ENCODE results near the gene PNP. TPM values are rescaled to one million over a fixed set of nuclear protein-coding genes. Genes with fewer than 3 reads are reported as not detected.
"Not testable (repeated sequence)": the region's sequence is repeated elsewhere in the genome, so short reads cannot be mapped to it uniquely, and the experiment has no call there.

The PNP gene
- total and polyA plus RNA-seq, 9 donors, result 8.9 to 16.5 (median 11.2) TPM

DNA sequence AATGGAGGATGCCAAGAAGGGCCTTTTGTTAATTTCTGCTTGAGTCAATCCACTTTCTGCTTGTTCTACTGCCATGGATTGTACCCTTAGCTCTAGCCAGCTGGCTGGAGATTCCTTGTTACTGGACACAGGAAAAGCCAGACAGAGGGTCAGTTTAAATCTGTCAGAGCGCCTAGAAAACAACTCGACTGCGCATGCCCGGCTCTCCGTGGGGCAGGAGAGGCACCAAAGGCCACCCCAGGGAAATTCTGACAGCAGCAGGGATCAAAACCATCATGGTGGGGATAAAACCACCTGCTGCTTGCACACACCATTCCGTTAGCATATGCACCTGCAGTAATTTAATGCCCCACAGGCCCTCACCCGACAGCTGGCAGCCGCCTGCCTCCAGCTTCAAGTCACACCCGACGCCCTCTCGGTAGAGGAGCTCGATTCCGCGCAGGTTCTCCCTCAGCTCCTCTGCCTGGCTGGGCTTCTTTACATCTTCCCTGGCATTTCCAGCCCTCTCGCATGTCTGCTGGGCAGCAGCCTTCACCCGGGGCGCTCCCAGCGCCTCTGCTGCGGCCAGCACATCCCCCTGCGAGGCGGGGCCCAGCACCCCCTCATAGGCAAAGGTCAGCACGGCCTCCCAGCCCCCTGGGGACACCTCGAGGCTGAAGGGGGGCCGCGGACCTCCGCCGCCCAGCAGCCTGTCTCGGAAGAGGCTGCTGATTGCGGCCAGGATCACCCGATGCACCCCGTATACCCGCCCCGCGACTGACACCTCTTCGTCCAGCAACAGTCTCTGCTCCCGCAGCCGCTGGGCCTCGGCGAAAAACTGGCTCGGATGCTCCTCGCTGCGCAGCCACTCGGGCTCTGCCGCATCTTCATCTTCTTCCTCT is 34.3 kb upstream of the PNP start:
- no peaks in the 10 kb centered on the region for H3K36me3 ChIP-seq (ENCODE audit: control insufficient read depth, insufficient read depth, low read length)
- H3K27ac ChIP-seq (ENCODE audit: low read length), result peak overlapping the region; percentile 29
- peak; percentile 59 for DNase-seq
- peaks cover 33% of the 10 kb centered on the region for H3K4me1 ChIP-seq (ENCODE audit: control insufficient read depth, insufficient read depth, low read length)
- no peaks in the 10 kb centered on the region for H3K9me3 ChIP-seq (replicated peaks; ENCODE audit: control insufficient read depth, low read depth, low read length)
- H3K4me3 ChIP-seq (ENCODE audit: low read length), result peak overlapping the region; percentile 43
- peaks cover 4% of the 10 kb centered on the region for H3K27me3 ChIP-seq (ENCODE audit: control insufficient read depth, insufficient read depth, low read length)
- 10% methylated on average over 36 of the region's 44 CpGs for WGBS (ENCODE audit: insufficient coverage)

DNA sequence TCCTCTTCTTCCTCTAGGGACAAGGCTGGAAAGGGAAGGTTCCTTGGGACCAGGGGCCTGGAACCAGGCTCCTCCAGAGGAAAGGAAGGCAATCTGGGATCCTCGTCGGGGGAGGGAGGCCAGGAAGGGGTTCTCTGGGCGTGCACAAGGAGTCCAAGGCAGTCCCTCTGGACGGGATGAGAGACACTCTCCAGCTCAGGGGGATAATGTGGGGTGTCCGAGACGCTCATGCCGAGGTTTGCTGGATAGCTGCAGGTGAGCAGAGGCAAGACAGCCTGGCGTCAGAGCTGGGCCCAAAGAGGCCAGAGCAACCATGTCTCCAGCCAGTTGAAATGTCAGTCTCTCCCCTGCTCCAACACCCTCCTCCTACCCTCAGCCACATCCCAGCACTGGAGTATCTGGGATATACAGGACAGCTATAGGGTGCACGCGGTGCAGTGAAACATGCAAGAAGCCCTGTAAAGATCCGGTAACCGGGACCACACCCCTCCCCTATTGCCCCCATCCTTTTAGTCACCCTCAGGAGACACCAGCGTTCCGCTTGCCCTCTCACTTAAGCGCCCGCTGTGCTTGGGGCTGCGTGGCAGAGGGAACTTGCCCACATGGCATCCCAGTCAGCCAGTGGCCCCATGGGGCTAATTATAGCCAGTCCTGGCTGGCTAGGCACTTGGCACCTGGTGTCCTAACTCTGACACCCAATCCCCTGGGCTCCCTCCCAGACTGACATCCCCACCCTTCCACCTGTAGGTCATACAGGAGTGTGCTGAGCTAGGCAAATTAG is 33.4 kb upstream of the PNP start, which contains the start of gene KLHL33:
TSS of gene KLHL33 (minus strand) at position 585 of the 781 bp plus-strand sequence. CDS start at position 230, 355 bp downstream.
- Histone ChIP-seq H3K27ac (ENCODE audit: low read length) (no peak within 1 kb of the TSS), H3K27me3 (ENCODE audit: control insufficient read depth, insufficient read depth, low read length) (peaks cover 4% of the 10 kb centered on the region), H3K36me3 (ENCODE audit: control insufficient read depth, insufficient read depth, low read length) (no peaks in the 10 kb centered on the region), H3K4me3 (ENCODE audit: low read length) (peak within 1 kb of the TSS; percentile 43), H3K4me1 (ENCODE audit: control insufficient read depth, insufficient read depth, low read length) (peaks cover 26% of the 10 kb centered on the region), H3K9me3 (replicated peaks; ENCODE audit: control insufficient read depth, low read depth, low read length) (no peaks in the 10 kb centered on the region)
- no peak for DNase-seq
- 52% methylated on average over 15 of the region's 17 CpGs for WGBS (ENCODE audit: insufficient coverage)

DNA sequence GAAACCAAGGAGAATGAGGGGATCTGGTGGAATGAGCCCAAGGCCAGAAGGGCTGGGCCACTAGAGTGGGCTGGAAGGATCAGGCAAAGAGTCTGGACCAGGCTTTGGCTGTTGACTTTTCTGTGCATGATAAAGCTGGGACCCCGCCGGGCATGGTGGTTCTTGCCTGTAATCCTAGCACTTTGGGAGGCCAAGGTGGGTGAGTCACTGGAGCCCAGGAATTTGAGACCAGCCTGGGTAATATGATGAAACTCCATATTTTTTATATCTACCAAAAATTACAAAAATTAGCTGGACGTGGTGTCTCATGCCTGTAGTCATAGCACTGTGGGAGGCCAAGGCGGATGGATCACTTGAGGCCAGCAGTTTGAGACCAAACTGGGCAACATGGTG is 32.8 kb upstream of the PNP start:
- H3K9me3 ChIP-seq (replicated peaks; ENCODE audit: control insufficient read depth, low read depth, low read length), result no peaks in the 10 kb centered on the region
- DNase-seq, result no peak
- H3K4me1 ChIP-seq (ENCODE audit: control insufficient read depth, insufficient read depth, low read length), result peaks cover 26% of the 10 kb centered on the region
- H3K4me3 ChIP-seq (ENCODE audit: low read length), result no peak overlapping the region
- H3K27me3 ChIP-seq (ENCODE audit: control insufficient read depth, insufficient read depth, low read length), result peaks cover 4% of the 10 kb centered on the region
- H3K36me3 ChIP-seq (ENCODE audit: control insufficient read depth, insufficient read depth, low read length), result no peaks in the 10 kb centered on the region
- H3K27ac ChIP-seq (ENCODE audit: low read length), result no peak overlapping the region
- 60% methylated on average over 2 of the region's 4 CpGs for WGBS (ENCODE audit: insufficient coverage)

DNA sequence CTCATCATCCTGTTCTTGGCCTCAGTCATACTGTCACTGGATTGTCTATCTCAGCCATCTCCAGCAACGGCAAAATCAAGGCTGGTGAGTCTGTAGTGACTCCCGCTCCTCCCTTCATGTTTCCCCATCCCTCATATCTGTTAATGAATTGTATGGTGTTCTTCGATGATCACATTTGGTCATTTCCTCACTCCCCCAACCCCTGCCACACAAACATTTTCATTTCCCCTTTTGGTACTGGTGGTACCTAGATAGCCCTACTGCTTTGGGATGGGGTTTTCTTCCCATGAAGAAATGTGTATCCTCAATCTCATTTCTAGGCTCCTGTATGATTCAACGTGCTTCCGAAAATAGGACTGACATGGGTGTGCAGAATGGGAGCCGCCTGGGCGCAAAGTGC is 30.5 kb upstream of the PNP start:
- Histone ChIP-seq H3K4me1 (ENCODE audit: control insufficient read depth, insufficient read depth, low read length) (peaks cover 26% of the 10 kb centered on the region), H3K27ac (ENCODE audit: low read length) (no peak overlapping the region), H3K4me3 (ENCODE audit: low read length) (no peak overlapping the region), H3K36me3 (ENCODE audit: control insufficient read depth, insufficient read depth, low read length) (peaks cover 4% of the 10 kb centered on the region), H3K9me3 (replicated peaks; ENCODE audit: control insufficient read depth, low read depth, low read length) (no peaks in the 10 kb centered on the region), H3K27me3 (ENCODE audit: control insufficient read depth, insufficient read depth, low read length) (peaks cover 4% of the 10 kb centered on the region)
- no peak for DNase-seq
- WGBS (ENCODE audit: insufficient coverage), result 100% methylated on average over 2 of the region's 7 CpGs

DNA sequence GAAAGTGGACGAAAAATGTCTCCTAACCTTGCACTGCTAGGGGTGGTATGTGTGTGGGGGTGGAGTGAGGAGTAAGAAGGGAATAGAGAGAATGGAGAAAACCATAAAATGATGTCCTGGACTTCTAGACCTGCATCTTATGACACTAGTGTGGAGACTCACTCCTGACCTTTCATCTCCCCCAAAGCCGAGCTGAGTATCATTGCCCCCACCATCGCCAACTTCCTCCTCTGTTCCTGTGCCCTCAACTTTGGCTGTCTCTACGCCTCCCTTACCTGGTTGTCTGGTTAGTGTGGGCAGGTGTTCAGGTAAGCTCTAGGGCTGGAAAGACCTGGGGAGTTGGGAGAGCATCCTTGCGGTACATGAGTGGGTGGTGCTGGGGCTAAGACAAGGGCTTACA is 28.7 kb upstream of the PNP start:
- H3K27me3 ChIP-seq (ENCODE audit: control insufficient read depth, insufficient read depth, low read length), result peaks cover 3% of the 10 kb centered on the region

DNA sequence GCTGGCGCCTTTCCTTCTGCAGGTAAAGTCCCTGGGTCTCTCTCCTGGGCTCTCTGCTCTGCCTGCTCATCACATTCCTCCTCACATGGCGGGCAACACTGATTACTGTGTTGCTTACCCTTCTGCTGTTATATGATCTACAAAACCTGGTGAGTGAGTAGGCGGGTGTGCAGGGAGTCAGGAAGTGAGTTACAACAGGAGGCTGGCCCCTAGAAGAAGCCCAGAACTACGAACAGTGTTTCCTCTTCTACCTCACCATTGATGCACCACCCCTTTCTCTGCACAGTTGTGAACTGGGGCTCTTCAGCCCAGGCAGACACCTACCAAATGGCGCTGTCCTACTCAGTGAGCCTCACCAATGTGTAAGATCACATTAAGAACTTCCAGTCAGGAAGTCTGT is 28.3 kb upstream of the PNP start:
- Histone ChIP-seq H3K27ac (ENCODE audit: low read length) (no peak overlapping the region), H3K36me3 (ENCODE audit: control insufficient read depth, insufficient read depth, low read length) (peaks cover 11% of the 10 kb centered on the region), H3K27me3 (ENCODE audit: control insufficient read depth, insufficient read depth, low read length) (peaks cover 1% of the 10 kb centered on the region), H3K4me3 (ENCODE audit: low read length) (no peak overlapping the region), H3K9me3 (replicated peaks; ENCODE audit: control insufficient read depth, low read depth, low read length) (no peaks in the 10 kb centered on the region), H3K4me1 (ENCODE audit: control insufficient read depth, insufficient read depth, low read length) (peaks cover 9% of the 10 kb centered on the region)
- no peak for DNase-seq
- no CpG with 5 or more reads among the region's 5 CpGs for WGBS (ENCODE audit: insufficient coverage)

More for the DNA sequence above, 28.7 kb upstream of the PNP start:
- DNase-seq, result no peak
- Histone ChIP-seq H3K27ac (ENCODE audit: low read length) (no peak overlapping the region), H3K36me3 (ENCODE audit: control insufficient read depth, insufficient read depth, low read length) (peaks cover 7% of the 10 kb centered on the region), H3K4me3 (ENCODE audit: low read length) (no peak overlapping the region), H3K9me3 (replicated peaks; ENCODE audit: control insufficient read depth, low read depth, low read length) (no peaks in the 10 kb centered on the region), H3K4me1 (ENCODE audit: control insufficient read depth, insufficient read depth, low read length) (peaks cover 13% of the 10 kb centered on the region)
- no CpG with 5 or more reads among the region's 5 CpGs for WGBS (ENCODE audit: insufficient coverage)

DNA sequence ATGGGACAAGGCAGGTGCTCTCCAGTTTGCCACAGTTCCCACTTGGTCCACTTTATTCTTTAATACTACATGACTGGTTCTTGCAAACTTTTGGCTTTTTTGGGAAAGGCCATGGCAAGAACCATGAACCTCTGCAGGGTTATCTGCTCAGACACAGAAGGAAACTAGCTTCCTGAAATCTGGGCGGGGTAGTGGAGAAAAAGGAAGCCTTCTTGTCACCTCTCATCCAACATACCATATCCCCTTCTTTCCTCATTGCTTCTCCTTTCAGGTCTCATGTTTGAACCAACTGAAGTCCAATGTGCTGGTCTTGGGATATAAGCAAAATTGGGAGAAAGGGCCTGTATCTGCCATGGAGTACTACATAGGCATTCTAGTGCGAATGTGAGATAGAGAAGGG is 27.7 kb upstream of the PNP start:
- WGBS (ENCODE audit: insufficient coverage), result no CpG with 5 or more reads among the region's 2 CpGs

DNA sequence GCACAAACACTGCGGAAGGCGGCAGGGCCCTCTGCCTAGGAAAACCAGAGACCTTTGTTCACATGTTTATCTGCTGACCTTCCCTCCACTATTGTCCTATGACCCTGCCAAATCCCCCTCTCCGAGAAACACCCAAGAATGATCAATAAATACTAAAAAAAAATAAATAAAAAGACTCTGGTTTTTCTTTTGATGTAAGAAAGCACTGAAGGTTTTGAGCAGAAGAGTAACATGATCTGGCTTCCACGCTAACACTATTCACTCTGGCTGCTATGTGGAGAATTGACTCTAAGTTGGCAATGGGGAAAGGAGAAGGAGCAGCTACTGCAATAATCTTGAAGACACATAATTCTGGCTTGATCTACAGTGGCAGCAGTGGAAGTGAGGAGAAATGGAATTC is 25.6 kb upstream of the PNP start:
- H3K9me3 ChIP-seq (replicated peaks; ENCODE audit: control insufficient read depth, low read depth, low read length); H3K27me3 ChIP-seq (ENCODE audit: control insufficient read depth, insufficient read depth, low read length); DNase-seq; H3K4me3 ChIP-seq (ENCODE audit: low read length); H3K27ac ChIP-seq (ENCODE audit: low read length); H3K4me1 ChIP-seq (ENCODE audit: control insufficient read depth, insufficient read depth, low read length): not testable (repeated sequence)
- WGBS (ENCODE audit: insufficient coverage), result no CpG with 5 or more reads among the region's 4 CpGs
- peaks cover 37% of the 10 kb centered on the region for H3K36me3 ChIP-seq (ENCODE audit: control insufficient read depth, insufficient read depth, low read length)

More for the DNA sequence above, 27.7 kb upstream of the PNP start:
- Histone ChIP-seq H3K4me1 (ENCODE audit: control insufficient read depth, insufficient read depth, low read length) (peaks cover 3% of the 10 kb centered on the region), H3K36me3 (ENCODE audit: control insufficient read depth, insufficient read depth, low read length) (peaks cover 16% of the 10 kb centered on the region), H3K27ac (ENCODE audit: low read length) (no peak overlapping the region), H3K4me3 (ENCODE audit: low read length) (no peak overlapping the region), H3K27me3 (ENCODE audit: control insufficient read depth, insufficient read depth, low read length) (no peaks in the 10 kb centered on the region), H3K9me3 (replicated peaks; ENCODE audit: control insufficient read depth, low read depth, low read length) (no peaks in the 10 kb centered on the region)
- DNase-seq, result no peak

DNA sequence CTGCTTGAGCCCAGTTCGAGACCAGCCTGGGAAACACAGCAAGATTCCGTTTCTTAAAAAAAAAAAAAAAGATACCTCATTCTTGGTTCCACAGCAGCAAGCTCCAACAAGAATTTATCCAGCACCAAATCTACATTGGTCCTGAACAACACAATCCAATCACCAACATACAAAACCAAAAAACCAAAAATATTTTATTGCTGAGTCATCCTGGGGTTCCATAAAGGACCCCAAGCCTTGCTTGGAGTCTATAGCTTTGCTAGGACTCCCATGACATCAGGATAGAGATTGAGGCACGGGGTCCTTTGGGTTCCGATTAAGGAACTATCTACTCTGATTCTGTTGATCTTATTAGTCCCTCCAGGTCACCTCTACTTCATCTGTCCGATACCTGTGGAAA is 22.3 kb upstream of the PNP start:
- H3K4me3 ChIP-seq (ENCODE audit: low read length), result no peak overlapping the region
- H3K36me3 ChIP-seq (ENCODE audit: control insufficient read depth, insufficient read depth, low read length), result peaks cover 58% of the 10 kb centered on the region
- H3K9me3 ChIP-seq (replicated peaks; ENCODE audit: control insufficient read depth, low read depth, low read length), result no peaks in the 10 kb centered on the region
- no peak for DNase-seq
- H3K27ac ChIP-seq (ENCODE audit: low read length), result no peak overlapping the region
- no peaks in the 10 kb centered on the region for H3K4me1 ChIP-seq (ENCODE audit: control insufficient read depth, insufficient read depth, low read length)
- WGBS (ENCODE audit: insufficient coverage), result 92% methylated on average over 5 of the region's 5 CpGs
- H3K27me3 ChIP-seq (ENCODE audit: control insufficient read depth, insufficient read depth, low read length), result no peaks in the 10 kb centered on the region

DNA sequence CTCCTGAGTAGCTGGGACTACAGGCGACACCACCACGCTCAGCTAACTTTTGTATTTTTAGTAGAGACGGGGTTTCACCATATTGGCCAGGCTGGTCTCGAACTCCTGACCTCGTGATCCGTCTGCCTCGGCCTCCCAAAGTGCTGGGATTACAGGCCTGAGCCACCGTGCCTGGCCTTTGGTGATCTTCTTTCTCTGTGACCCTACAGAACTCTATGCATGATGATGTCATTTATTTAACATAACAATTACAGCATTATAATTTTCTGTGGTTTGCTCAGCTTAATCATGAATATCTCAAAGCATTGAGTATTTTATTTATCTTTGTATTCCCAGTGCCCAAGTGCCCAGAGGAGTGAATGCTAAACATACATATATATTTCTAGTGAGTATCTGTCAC is 16.4 kb upstream of the PNP start:
- H3K4me1 ChIP-seq (ENCODE audit: control insufficient read depth, insufficient read depth, low read length), result peaks cover 12% of the 10 kb centered on the region
- not testable (repeated sequence) for DNase-seq; H3K9me3 ChIP-seq (replicated peaks; ENCODE audit: control insufficient read depth, low read depth, low read length); H3K27me3 ChIP-seq (ENCODE audit: control insufficient read depth, insufficient read depth, low read length); H3K4me3 ChIP-seq (ENCODE audit: low read length); H3K27ac ChIP-seq (ENCODE audit: low read length)
- 100% methylated on average over 2 of the region's 8 CpGs for WGBS (ENCODE audit: insufficient coverage)
- peaks cover 51% of the 10 kb centered on the region for H3K36me3 ChIP-seq (ENCODE audit: control insufficient read depth, insufficient read depth, low read length)
